ENCODE data around the gene RWDD1.
"Not testable (repeated sequence)": the region's sequence is repeated elsewhere in the genome, so short reads cannot be mapped to it uniquely, and the experiment has no call there.

Gene RWDD1

DNA sequence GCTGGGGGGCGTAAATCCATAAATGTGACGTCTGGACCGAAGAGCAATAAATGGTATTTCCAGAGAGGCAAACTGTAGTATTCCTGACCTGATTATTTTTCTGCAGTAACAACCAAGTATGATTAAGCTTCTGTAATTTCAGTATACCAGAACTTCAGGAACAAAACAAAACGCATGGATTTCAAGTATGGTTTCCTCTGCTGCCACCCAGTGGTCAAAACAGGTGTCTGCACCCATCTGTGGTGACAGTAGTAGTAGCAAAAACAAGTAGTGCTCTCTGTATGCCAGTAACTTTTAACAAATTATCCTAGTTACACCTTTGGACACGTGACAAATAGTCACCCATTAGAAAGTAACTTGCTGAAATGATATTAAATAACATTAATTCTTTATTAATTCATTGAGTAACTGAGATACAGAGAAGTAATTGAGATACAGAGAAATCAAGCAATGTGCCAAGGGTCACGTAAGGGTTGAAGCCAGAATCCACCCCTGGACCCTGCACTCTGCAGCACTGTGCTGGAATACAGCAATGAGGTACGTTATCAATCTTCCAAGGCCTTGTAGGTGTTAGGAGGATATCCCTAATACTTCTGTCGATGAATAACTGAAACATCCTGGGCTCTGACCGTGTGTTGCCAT, 9.8 kb upstream of the RWDD1 start:
- no peak for DNase-seq

DNA sequence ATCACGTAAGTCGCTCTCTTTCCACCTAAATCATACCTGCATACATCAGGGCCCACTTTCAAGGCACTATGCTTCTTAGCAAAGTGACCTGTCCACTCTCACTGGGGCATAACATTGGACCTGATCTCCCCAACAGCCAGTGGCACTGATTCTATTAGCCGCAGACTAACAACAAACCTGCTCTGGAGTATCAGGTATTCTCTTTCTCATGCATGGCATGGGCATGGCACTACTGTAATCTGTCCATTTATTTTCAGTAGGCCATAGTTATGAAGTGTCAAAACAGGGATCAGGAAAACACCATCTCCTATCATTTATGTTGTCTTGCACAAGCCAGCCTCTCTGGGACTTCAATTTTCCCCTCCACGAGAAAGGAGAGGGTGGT, 9.3 kb upstream of the RWDD1 start:
- DNase-seq: no peak

DNA sequence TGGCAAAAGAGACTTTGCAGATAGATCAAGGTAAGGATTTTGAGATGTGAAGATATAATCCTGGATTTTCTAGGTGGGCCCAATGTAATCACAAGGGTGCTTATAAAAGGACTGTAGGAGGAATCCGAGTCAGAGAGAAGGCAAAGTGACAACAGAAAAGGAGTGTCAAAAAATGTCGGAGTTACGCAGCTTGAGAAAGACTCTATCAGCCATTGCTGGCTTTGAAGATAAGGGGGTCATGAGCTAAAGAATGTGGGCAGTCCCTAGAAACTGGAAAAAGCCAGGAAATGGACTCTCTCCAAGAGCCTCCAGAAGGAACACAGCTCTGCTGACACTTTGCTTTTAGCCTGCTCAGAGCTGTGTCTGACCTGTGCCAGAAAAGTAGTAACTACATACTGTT, 8.7 kb upstream of the RWDD1 start:
- no peak for DNase-seq

DNA sequence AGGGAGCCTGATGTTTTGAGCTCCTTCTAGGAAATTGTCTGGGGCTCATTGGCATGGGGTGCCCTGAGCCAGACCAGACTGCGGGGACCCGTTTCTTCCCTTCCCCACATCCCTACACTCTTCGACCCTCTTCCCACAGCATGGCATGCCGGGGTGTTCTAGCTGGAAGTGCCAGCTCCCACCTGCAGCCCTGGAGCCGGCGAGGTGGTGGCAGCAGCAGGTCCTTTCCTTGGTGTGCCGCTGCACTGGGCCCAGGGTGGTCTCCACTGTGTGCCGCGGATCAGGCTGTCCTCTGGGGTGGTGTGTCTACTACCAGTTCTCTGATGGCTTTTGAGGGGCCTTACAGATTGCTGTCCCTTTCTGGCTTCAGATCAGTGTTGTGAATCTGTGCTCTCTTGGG, 7.5 kb upstream of the RWDD1 start:
- no peak for DNase-seq

DNA sequence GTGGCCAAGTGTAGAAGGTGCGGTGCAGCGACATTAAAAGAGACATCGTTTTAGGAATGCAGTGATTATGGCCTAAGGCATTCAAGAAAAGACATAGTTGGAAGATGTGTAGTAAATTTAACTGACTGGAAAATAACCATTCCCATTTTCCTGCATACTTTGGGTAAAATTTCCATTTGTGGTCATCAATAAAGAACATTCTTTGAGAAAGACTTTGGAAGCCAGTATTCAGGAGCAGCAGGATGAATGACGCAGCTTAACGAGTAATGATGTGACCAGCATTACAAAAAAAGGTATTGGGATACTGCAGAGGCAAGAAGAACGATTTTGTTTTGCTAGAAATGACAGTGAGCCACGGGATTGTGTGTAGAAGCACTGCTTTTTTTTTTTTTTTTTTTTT, 7.0 kb upstream of the RWDD1 start:
- DNase-seq: no peak

DNA sequence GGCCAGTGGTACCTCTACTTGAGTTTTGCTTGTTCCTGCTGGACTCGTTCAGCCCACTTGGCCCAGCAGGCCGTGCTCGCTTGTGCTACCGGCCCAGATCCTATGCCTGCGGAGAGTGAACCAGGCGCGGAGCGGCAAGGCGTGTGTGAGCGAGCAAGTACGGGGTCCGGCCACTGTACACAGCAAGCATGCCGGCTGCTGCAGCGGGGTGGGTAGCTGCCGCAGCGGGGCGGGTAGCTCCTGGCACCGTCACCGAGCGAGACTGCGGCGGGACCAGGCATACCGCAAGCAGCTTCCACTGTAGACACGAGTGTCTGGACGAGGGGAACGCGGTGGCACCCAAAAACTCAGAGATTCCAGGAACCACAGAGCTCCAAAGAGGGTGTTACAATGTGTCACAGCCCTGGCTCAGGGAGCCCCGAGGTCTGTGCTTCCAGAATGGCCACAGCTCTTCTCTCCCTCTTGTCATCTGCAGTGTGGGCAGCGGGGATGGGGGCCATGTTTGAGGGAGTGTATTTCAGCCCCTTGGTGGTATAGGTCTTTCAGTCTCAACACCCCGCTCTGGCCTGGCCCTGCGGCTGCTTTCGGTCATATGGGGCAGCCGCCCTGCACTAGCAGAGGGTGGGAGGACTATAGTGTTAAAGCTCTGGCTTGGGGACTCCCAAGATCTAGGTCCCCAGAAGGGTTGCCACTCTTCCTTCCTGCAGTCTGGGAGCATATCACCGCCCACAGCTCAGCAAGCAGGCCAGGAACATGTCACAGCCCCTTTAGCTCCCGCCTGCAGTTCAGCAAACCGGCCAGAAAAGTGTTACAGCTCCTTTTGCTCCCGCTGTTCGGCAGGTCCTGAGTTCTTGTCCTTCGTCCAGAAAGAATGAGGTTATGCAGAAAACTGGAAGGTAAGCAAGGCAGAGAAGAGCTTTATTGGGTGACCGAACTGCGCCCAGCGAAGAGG, 6.1 kb upstream of the RWDD1 start:
- DNase-seq: no peak

DNA sequence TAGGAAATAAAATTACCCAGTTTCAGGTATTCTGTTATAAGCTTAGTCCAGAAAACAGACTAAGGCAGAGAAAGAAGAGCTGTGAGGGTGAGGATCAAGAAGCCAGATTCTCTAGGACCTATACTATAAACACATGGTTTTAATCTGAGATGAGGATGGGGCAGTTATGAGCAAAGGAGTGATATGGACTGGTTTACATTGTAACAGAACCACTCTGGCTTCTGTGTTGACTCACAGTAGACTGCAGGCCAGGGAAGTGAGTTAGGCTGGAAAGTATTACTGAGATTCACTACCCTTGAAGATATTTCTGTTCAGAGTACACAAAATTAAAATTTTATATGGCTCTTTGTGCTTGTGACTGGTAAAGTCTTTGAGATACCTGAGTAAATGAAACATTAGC, 3.2 kb upstream of the RWDD1 start:
- no peak for DNase-seq

DNA sequence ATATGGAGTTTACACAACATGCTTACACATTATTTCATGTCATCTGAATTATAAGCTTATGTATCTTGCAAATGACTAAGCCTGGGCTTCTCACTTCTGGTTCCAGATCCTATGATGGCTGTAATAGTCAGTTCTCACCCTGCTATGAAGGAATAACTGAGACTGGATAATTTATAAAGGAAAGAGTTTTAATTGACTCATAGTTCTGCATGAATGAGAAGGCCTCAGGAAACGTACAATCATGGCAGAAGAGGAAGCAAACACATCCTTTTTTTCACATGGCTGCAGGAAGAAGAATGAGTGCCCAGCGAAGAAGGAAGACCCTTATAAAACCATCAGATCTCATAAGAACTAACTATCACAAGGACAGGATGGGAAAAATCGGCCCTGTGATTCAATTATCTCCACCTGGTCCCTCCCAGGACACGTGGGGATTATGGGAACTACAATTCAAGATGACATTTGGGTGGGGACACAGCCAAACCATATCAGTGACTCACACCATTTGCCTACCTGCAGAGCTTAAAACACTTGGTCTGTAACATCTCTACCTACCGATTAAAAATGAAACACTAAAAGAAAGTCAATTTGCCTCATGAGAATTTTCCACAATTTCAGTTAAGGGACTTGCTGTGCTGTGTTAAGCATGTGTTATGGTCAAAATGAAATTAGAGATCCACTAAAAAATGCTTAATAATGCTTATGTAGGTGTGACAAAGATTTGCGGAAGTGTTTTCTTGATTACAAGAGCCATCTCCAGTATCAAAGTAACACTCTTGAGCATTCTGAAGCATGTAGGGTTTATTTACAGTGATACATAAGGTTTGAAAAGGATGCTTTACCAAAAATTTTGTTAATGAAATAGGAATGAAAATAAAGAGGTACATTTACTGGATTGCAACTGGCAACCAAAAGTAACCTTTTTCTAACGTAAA, 2.2 kb upstream of the RWDD1 start:
- no peak for DNase-seq

DNA sequence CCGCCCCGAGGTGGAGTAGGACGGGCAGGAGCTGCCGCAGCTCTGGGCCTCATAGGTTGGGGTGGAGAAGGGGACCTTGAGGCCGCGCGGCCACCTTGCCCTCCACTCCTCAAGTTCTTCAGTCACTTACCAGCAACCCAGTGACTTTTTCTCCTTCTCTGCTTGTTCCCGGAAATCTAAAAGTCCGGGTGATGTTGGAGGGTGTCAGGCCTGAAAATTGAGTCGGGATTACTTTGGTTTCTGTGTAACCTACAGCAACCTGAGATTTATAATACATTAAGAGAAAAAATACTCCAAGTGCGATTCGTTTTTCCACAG, 338 bp downstream of the RWDD1 start:
- no peak for DNase-seq

DNA sequence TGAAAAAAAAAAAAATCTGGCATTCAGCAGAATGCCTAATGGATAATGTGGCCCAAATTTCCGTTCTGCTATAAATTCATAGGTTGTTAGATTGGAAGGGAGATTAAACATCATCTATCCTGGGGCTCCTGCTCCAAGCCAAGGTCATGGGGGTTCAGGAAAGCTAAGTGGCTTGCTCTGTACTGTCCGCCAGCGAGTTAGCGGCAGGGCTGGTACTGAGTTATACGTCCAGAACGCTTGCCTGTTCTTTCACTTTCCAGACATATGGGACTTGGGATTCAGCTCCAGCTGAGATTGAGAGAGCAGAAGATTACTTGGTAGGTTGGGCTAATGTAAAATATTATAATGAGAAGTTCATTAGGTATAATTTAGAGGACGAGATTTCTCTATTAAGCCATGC, 858 bp downstream of the RWDD1 start:
- no peak for DNase-seq

DNA sequence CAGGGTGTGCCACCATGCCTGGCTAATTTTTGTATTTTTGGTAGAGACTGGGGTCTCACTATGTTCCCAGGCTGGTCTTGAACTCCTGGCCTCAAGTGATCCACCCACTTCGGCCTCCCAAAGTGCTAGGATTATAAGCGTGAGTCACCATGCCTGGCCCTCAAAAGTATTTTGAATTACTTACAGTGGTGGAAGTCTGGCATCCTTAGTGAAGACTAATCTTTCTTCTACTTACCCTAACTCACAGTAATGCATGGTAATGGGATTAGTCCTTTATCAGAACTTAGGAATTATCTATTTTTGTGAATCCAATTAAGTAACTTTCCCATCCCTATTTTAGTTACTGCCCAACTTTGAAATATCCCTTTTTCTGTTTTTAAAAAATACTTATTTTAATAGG, 3.9 kb downstream of the RWDD1 start:
- no peak for DNase-seq

DNA sequence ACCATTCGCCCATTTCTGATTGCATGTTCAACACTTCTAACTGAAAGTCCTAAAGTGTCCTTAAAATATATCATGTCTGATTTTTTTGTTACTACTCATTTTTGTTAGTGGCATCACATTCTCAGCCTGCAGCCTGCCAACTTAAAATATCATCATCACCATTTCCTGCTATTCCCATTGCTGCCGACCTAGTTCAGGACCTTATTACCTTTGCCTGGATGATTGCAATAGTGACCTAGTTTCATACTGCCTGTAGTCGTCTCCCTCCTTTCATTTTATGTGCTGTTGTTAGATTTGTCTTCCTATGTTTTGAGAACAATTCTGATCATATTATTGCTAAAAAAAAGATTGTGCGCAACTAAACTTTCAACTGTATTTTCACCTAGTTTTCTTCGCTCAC, 6.2 kb downstream of the RWDD1 start:
- DNase-seq: no peak

DNA sequence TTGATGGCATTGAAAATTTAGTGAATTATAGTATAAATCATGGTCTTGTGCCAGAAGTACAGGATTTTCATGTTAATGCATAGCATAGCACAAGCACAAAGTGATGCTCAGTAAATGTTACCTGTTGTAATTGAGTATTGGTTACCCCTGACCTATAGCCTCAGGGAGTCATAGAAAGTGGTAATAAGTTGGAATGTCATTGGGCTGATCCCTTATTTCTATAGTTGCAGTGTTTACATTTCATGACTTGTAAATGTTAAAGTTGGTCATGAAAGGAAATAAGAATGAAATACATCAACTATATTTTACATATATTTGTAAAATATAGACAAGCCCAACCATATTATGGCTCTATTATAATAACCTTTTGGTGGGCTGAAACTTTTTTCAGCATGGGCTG, 7.0 kb downstream of the RWDD1 start:
- DNase-seq: no peak

DNA sequence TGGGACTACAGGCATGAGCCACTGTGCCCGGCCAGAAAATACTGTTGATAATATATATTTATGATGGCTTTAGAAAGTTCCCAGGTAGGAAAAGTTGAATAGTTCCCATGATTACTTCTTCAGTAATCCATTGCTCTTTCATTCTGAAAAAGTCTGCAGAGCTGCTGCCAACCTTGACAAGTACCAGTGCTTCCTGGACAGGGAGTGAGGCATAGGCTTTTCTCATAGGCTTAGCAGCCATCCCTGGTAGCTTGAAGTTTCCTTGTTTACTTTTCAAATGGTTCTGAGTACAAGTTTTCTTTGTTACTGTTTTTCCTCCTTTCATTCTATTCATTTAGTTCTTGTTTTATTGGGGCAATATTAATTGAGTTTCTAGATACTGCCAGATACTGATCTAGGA, 7.8 kb downstream of the RWDD1 start:
- DNase-seq: no peak

DNA sequence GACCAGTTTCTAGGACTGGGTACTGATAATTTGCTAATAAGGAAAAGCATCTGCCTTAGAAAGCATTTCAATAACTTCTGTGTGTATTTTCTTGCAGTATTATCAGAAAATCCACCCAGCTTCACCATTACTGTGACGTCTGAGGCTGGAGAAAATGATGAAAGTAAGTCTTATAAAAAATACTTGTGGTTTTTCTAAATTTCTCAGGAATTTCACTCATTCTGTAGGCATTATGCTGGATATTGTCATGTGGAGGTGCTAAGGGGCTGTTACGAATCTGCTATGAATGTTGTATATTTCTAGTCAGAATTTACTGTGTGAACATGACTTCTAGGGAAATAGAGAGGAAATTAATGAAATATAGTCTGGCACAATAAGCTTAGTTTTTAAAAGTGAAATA, 8.9 kb downstream of the RWDD1 start:
- DNase-seq: no peak

DNA sequence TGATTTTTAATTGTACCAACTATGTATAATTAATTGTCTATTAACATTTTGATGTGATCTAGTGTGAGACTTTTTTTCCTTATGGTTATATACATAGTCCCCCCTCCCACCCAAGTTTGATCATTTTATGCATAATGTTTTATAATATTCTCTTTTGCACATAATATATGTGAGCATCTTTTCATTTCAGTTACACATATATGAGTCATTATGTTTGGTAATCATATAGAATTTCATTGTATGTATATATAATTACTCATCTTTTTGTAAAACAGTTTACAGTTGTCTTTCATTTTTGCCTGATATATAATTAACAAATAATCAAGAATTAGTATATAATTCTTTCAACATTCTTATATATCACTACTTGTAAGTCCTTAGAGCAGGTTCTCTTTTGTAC, 15.0 kb downstream of the RWDD1 start:
- DNase-seq: no peak

DNA sequence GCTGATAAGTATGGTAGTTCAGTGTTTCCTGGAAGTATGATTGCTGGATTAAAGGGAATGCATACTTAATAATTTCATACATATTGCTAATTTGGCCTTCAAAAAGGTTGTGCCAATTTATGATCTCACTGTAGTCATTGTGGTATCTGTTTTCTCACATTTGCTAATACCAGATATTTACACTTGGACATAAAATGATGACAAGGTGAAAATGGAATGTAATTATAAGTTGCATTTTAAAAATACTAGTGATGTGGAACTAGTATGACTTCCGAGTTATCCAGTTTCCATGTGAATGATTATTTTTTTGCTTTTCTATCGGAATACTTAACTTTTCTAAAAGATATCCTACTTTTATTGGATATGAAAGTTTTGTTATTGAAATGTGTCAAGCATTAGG, 15.4 kb downstream of the RWDD1 start:
- no peak for DNase-seq

DNA sequence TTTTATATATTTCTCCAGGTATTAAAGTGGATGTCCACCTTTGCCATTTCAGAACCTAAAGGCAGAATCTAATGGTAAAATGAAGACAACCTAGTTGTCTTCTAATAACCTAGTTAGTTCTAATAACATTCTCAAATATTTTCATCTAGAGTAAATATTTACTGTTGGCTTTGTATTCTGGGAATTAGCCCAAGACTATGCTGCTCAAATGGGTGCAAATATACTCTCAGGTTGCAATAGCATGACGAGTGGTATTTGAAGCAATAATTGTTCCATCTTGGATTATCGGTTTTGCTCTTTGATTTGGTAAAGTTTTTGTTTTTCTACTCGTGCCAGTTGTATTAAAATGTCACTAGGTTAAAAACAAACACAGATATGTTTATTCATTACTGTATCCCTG, 23.9 kb downstream of the RWDD1 start:
- DNase-seq: no peak

DNA sequence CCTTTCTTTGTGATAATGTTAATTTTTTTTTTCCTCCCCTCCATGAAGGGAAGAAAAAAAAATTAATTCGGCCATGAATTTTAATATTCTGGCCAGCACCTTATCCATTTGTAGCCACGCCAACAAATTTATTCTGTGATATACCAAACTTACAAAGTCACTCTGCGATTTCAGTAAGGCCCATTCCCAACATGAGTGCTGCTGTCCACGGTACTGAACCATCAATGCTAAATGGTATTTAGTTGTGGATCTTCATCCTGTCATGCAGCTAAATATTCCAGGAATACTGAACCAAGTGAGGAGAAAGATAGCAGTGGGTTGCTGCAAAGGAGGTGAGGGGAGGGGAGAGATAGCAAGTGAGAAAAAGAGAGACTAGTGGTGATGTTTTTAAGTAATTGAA, 25.5 kb downstream of the RWDD1 start:
- no peak for DNase-seq

DNA sequence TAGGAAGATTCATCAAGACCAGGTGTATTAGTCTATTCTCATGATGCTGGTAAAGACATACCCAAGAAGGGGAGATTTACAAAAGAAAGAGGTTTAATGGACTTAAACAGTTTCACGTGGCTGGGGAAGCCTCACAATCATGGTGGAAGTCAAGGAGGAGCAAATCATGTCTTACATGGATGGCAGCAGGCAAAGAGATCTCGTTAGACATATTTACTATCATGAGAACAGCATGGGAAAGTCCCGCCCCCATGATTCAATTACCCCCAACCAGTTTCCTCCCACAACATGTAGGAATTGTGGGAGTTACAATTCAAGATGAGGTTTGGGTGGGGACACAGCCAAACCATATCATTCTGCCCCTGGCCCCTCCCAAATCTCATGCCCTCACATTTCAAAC, 32.6 kb downstream of the RWDD1 start:
- DNase-seq: not testable (repeated sequence)

DNA sequence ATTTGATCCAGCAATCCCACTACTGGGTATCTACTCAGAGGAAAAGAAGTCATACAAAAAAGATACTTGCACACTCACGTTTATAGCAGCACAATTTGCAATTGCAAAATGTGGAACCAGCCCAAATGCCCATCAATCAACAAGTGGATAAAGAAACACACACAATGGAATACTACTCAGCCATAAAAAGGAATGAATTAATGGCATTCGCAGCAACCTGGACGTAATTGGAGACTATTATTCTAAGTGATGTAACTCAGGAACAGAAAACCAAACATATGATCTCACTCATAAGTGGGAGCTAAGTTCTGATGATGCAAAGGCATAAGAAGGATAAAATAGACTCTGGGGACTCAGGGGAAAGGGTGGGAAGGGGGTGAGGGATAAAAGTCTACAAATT, 33.6 kb downstream of the RWDD1 start:
- not testable (repeated sequence) for DNase-seq

DNA sequence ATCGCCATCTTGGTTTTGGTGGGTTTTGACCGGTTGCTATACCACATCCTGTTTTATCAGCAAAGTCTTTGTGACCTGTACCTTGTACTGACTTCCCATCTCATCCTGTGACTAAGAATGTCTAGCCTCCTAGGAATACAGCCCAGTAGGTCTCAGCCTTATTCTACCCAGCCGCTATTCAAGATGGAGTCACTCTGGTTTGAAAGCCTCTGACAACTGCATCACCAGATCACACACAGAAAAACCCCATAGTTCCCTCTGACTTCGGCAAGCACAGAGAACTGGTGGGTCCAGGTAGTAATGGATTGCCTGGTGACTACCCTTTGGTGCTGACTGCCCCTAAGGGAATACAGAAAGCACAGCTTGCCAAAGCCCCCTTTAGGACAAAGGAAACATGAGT, 34.6 kb downstream of the RWDD1 start:
- DNase-seq: no peak

DNA sequence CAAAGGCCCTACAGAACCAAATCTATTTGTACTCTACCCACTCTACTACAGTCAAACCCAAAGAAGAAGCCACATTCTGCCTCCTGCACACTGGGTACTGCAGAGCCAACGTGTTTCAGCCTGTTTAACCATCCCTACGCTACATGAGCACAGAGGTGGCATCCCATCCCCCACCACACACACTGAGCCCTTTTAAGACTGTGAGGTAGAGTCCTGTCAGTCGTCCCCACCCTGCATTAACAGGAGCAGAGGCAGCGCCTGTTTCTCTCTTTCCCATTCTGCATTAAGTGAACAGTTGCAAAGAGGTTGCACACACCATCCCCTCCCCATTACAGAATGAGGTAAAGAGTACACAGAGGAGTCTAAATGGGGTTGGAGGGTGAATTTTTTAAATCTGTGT, 39.8 kb downstream of the RWDD1 start:
- DNase-seq: no peak

Measured in activated gamma-delta T cell (primary cell).